Measurements from ENCODE around the gene SORCS2.

DNA sequence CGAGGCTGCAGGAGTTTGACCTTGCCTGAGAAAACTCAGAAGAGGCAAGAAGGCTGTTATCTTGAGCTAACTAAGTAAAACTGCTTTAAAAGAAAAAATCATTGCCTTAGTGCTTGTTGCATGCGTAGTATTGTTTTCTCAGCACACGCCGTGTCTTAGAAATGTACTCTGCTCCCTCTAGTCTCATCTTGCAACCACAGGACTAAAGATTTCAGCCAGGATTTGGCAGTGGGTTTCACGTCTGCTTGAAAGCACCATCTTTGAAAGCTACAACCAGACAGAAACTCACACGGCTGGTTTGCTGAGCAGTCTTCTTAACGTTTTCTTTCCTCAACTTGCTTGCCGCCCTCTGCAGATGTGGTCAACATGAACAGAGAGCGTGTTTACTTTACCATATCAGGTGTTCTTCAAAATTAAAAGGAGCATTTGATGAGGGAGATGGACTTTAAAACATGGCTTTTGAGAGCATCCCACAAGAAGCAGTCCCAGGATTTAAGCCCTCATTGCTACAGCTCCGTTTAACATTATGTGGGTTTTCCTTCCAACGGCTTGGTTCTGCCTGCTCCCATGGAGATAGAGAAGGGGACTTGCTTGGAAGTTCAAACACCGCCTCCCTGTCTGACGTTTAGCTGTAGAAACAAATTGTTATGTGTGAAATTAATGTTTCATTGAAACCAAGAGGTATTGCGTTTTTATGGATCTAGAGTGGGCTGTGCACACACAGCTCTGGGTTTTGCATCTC, 3.4 kb downstream of the SORCS2 start:
- TF ChIP-seq EZH2 (IDR thresholded peaks at IDR 0.05; ENCODE audit: borderline replicate concordance, insufficient read depth, low read length, poor library complexity, severe bottlenecking) (no peak), EP300 (conservative IDR thresholded peaks at IDR 0.05; ENCODE audit: poor library complexity, severe bottlenecking) (no peak), TAF1 (IDR thresholded peaks at IDR 0.05; ENCODE audit: low read depth) (no peak), POLR2AphosphoS5 (IDR thresholded peaks at IDR 0.05) (no peak), MXI1 (conservative IDR thresholded peaks at IDR 0.05; ENCODE audit: poor library complexity, severe bottlenecking) (no peak)
- TF ChIP-seq, protein P1, sequence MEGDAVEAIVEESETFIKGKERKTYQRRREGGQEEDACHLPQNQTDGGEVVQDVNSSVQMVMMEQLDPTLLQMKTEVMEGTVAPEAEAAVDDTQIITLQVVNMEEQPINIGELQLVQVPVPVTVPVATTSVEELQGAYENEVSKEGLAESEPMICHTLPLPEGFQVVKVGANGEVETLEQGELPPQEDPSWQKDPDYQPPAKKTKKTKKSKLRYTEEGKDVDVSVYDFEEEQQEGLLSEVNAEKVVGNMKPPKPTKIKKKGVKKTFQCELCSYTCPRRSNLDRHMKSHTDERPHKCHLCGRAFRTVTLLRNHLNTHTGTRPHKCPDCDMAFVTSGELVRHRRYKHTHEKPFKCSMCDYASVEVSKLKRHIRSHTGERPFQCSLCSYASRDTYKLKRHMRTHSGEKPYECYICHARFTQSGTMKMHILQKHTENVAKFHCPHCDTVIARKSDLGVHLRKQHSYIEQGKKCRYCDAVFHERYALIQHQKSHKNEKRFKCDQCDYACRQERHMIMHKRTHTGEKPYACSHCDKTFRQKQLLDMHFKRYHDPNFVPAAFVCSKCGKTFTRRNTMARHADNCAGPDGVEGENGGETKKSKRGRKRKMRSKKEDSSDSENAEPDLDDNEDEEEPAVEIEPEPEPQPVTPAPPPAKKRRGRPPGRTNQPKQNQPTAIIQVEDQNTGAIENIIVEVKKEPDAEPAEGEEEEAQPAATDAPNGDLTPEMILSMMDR (IDR thresholded peaks at IDR 0.05; ENCODE audit: poor library complexity, severe bottlenecking), result no peak

Data from neural cell (in vitro differentiated cells).